Stimulated activated naive CD4-positive, alpha-beta T cell treated with Interleukin-2 at 50 U/mL for 16 hours (primary cell): ENCODE results near the gene HBE1.
"Not testable (repeated sequence)": the region's sequence is repeated elsewhere in the genome, so short reads cannot be mapped to it uniquely, and the experiment has no call there.

Source experiments
- DNase-seq: peaks from one replicate; lab custom pipeline; 2025; lab: John Stamatoyannopoulos, UW

The HBE1 gene

DNA sequence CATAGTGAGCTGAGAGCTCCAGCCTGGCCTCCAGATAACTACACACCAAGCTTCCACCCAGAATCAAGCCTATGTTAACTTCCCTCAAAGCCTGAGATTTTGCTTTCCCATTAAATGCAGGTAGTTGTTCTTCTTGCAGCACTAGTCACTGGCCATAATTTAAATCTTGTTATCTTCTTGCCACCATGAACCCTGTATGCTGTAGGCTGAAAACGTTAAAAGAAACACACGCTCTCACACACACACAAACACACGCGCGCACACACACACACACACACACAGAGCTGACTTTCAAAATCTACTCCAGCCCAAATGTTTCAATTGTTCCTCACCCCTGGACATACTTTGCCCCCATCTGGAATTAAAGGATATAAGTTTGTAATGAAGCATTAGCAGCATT lies 16.3 kb downstream of the HBE1 start:
- DNase-seq = not testable (repeated sequence)

DNA sequence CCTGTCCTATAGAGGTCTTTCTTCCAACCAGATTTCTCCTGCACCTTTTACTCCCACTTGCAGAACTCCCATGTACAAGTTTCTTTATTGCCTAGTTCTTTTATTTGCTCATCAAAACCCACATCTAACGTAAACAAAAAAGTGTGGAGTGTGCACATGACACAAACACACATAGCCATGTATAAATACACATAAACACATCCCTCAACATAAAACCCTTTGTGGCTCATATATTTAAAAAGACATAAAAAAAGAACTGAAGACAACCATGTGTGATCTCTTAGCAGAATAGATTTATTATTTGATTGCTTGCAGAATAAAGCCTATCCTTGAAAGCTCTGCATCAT lies 16.9 kb downstream of the HBE1 start:
- no peak for DNase-seq

DNA sequence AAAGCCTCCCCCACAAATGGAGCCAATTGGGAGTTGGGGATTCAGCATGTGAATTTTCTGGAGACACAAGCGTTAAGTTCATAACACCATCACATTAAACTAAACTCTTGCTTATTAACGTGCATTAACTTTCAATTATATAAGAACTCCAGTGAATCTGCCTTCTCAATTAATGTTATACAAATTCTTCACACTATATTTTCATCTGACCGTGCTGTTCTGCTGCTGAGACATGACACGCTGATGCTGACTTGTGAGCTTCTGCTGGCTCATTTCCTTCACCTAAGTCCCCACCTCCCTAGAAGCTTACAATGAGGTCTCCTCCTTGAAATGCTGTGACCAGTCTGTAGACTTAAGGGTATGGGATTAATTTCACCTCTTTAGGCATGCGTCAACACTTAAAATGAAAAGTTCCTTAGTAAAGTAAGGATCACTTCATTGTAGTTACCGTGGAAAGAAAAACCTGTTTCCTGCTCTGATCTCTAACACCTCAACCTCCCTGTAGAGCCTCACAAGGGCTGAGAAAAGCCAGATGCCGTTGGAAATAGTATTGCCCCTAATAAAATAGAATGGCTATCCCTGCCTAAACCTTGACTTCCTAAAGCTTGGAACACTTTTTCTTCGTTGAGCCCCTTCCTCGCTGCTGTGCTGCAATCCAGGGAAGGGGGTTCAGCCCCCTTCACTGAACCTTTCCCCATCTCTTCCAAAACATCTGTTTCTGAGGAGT lies 17.4 kb downstream of the HBE1 start:
- no peak for DNase-seq

DNA sequence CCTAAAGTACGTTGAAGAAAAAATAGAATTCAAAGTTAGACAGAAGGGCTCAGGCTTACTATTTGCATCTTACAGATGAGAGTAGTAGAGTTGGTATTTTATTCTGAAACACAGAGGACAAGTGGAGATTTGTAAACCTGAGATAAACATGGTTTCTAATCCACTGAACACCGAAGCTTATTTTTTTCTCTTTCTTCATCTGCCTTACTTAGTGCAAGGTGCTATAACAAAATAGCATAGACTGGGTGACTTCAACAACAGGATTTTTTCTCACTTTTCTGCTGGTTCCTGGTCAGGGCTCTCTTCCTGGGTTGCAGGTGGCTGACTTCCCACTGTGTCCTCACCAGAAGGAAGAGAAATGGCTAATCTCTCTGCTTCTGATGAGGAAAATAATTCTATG lies 18.0 kb downstream of the HBE1 start:
- no peak for DNase-seq

DNA sequence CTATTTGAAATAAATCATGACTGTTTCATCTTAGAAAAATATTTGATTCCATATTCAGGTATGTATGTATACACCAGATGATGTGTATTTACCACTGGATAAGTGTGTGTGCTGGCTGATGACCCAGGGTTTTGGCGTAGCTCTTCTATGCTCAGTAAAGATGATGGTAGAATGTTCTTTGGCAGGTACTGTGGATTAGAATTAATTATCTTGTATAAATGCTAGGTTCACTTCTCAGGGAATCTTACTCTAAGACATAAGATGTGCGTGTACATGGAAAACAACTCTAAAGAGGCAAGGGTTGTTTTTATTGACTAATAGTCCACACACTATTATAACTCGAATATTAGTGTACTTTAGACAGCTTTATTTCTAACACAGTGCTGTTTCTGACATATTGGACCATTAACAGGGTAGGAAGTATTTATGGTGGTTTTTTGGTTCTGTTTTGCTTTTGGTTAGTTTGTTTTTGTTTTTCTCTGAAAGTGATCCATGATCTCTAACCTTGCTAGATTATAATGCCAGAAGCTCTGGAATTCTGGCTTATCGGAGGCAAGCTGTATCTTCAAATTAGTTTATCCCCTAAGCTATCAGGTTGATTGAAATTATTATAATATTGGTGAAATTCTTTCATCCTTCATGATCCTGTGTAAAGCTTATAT lies 19.1 kb downstream of the HBE1 start:
- no peak for DNase-seq

DNA sequence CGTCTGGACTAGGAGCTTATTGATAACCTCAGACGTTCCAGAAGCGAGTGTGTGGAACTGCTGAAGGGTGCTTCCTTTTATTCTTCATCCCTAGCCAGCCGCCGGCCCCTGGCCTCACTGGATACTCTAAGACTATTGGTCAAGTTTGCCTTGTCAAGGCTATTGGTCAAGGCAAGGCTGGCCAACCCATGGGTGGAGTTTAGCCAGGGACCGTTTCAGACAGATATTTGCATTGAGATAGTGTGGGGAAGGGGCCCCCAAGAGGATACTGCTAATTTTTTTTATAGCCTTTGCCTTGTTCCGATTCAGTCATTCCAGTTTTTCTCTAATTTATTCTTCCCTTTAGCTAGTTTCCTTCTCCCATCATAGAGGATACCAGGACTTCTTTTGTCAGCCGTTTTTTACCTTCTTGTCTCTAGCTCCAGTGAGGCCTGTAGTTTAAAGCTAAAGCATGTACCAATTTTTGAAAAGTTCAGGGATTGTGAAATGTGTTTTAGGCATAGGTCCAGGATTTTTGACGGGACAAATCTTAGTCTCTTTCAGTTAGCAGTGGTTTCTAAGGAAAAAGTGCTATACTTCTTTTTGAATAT lies 19.8 kb downstream of the HBE1 start, which contains the start of gene HBG1:
TSS of gene HBG1 (minus strand) at position 51 of the 590 bp plus-strand sequence. CDS start 53 bp downstream, outside the sequence.
- not testable (repeated sequence) for DNase-seq

DNA sequence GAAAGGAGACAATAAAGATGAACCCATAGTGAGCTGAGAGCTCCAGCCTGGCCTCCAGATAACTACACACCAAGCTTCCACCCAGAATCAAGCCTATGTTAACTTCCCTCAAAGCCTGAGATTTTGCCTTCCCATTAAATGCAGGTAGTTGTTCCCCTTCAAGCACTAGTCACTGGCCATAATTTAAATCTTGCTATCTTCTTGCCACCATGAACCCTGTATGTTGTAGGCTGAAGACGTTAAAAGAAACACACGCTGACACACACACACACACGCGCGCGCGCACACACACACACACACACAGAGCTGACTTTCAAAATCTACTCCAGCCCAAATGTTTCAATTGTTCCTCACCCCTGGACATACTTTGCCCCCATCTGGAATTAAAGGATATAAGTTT lies 21.2 kb downstream of the HBE1 start:
- not testable (repeated sequence) for DNase-seq

DNA sequence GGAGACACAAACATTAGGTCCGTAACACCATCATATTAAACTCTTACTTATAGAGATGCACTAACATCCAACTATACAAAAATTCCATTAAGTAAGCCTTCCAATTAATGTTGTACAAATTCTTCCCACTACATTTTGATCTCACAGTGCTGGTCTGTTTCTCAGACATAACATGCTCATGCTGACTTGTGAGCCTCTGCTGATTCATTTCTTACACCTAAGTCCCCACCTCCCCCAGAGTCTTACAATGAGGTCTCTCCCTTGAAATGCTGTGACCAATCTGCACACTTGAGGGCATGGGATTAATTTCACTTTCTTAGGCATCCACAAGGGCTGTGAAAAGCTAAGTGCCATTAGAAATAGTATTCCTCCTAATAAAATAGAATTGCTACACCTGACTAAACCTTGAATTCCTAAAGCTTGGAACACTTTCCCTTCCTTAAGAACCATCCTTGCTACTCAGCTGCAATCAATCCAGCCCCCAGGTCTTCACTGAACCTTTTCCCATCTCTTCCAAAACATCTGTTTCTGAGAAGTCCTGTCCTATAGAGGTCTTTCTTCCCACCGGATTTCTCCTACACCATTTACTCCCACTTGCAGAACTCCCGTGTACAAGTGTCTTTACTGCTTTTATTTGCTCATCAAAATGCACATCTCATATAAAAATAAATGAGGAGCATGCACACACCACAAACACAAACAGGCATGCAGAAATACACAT lies 22.1 kb downstream of the HBE1 start:
- DNase-seq = no peak

DNA sequence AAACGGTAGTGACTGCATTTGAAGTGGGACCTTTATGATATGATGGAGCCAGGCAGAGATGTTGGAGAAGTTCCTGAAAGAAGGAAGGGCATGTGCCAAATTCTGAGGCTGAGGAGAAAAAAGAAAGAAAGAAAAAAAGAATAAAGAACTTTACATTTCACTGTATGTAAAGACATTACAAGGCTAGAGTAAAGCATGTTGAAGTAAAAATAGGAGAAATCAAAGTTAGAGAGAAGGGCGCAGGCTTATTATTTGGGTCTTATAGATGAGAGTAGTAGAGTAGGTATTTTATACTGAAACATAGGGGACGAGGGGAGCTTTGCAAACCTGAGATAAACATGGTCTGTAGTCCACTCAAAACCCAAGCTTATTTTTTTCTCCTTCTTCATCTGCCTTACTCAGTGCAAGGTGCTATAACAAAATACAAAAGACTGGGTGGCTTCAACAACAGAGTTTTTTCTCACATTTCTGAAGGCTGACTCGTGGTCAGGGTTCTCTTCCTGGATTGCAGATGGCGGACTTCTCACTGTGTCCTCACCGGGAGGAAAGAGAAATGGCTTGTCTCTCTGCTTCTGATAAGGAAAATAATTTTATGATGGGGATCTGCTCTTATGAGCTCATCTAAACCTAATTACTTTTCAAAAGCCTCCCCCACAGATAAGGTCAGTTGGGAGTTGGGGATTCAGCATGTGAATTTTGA lies 22.8 kb downstream of the HBE1 start:
- DNase-seq = no peak

DNA sequence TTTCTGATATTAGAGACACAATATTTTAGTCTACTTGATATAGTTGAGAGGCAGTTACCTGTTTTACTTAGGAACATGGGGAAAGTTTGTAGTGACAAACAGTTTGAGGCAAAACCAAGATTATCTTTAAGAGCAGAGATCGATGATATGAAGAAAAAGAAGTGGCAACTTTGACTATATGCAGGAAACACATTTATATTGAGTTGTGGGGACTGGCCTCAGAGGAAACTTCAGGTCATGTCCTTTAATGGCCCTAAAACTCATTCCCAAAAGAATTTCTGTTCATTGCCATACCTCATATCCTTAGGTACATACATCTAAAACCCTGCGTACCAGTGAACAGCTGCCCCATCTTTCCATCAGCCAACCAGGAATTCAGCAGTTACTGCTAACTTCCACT lies 24.6 kb downstream of the HBE1 start:
- no peak for DNase-seq

DNA sequence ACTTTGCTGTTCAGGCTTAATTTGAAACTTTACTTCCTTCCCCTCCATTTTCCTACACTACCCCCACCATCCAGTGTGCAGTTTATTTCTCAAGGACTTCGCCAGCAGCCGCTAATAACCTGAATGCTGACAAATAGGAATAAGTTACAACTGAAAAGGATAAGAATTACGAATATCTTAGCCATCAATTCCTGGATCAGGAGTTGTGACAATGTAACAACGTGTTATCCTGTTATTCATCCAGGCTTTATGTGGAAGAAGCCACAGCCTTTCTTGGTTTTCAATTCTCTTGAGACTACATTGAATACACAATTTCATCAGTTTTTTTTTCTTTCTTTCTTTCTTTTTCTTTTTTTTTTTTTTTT lies 25.9 kb downstream of the HBE1 start:
- no peak for DNase-seq

DNA sequence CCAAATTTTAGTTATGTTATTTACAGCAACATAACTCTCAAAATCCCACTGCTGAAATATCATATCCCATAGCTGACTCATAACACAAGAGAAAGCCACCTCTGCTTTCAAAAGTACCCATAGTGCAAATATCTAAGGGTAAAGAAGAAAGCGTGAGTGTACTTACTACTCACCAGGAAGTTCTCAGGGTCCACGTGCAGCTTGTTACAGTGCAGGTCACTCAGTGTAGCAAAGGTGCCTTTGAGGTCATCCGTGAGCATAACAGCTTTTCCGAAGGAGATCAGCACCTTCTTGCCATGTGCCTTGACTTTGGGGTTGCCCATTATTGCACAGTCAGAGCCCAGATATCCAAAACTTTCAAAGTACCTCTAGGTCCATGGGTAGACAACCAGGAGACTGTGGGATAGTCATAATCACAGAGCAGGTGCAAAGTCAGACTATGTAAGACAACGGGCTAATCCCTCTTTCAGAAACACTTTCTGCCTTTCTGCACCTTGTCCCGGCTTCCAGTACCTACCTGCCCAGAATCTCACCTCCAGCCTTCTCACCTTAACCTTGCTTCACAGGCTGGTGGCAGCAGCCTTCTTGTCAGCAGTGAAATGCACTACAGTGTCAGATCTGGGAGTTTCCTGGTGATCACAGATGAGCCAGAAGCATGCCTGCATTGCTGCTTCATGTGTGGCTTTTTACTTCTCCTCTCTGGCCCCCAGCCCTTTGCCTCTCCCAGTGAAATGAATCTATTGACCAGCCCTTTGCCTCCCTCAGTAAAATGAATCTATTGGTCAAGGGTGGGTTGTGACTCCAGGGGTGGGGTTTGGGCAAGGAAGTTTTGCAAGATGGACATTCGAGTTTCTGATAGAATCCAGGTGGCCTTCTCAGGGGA lies 26.6 kb downstream of the HBE1 start:
- DNase-seq = no peak

DNA sequence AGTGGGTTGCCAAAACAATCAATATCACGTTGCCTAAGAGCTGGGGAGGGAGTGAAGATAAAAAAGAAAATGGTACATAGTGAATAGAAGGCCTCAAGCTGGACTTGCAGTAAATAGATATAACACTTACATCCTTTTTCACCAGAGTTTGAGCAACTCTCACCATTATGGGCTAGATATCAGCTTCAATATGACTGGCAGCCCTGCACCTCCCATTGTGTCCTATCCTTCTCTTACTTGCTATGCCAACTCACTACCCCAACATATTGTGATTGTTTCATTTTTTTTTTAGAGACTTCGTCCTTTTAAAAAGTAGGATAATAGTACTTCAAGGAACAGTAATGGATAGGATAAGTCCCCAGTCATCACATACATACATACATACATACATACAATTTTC lies 27.5 kb downstream of the HBE1 start:
- no peak for DNase-seq

DNA sequence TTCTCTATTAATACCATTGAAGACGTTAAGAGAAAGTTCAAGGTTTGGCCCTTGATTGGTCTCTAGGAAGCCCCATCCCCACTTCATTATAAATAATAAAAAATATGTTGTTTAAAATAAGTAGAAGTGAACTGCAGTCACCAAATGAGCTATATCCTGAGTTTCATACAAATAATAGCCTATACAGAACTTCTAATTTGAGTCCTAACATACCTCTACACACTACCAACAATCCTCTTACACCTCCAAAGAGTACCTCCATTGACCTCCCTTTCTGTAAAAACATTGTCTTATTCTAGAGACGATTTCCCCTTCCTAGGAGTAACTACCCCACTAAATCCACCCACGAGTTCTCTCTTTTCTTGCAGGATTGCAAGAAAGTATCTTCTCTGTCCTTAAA lies 28.3 kb downstream of the HBE1 start:
- no peak for DNase-seq

DNA sequence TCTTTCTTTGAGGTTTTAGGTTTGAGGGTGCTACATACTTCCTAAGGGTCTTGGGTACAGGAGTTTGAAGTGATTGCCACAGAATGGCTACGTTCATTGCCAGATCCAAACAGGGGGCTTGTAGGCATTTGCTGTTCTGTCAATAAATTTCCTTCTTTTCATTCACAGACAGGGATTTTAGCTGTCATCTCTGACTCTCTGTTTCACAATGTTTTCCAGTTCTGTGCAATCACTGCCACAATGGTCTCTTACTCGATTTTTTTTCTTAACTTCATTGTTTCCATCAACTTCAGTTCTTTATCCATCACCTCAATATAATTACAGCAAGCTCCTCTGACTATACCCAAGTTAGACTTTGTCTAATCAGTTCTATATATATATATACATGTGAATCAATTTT lies 29.3 kb downstream of the HBE1 start:
- no peak for DNase-seq

DNA sequence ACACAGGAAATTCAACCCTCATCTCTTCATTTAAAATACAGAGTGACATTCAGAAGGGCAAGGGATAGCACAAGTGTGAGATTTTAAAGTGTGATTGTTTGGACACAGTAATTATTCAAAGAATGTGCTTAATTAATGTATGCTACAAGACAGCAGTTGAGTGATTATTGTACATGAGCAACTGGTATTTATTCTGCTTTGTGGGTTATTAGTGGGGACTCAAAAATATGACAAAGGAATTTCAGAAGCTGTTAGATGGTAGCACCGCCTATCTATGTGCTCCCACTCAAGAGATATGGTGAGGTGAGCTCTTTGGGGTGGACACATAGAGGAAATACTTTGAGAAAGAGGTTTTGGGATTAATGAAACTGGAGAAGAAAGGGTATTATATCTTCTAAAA lies 29.7 kb downstream of the HBE1 start:
- no peak for DNase-seq

DNA sequence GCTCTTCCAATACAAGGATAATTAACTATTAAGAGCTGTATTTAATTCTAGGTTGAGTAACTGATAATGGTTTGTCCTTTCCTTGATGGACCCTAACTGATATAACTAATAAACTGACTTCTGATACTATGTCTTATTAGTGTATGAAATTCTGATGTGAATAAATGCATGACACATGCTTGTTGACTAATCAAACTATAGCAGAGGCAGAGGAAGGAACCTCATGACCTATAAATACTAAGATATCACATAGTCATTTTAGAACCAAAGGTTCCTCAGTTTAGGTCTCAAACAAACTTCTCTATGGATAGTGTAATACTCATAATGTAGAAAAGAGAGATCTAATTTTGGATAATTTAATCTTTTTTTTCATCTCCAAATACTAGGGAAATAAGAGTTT lies 30.7 kb downstream of the HBE1 start:
- DNase-seq = no peak

DNA sequence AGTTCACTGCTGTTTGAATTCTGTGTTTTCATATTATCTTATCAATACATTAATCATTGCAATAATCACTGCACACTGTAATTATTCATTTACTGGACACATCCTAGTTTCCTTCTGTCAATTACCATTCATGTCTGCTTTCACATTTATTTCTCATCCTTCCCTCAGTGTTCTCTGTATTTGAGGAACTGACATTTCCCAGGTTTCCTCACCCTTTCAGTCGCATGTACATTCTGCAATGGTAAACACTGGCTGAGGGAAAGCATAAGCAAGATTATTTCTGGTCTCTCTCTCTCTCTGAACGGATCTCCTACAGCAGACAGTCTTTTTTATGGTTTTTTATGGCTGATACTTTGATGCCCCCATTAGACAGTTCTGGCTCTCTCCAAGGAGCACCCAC lies 31.3 kb downstream of the HBE1 start:
- DNase-seq = no peak

DNA sequence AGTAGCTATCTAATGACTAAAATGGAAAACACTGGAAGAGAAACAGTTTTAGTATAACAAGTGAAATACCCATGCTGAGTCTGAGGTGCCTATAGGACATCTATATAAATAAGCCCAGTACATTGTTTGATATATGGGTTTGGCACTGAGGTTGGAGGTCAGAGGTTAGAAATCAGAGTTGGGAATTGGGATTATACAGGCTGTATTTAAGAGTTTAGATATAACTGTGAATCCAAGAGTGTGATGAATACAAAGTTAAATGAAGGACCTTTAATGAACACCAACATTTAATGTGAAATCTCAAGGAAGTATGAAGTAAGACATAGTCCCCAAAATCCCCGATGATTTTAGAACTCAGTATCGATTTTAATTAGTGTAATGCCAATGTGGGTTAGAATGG lies 32.3 kb downstream of the HBE1 start:
- no peak for DNase-seq

DNA sequence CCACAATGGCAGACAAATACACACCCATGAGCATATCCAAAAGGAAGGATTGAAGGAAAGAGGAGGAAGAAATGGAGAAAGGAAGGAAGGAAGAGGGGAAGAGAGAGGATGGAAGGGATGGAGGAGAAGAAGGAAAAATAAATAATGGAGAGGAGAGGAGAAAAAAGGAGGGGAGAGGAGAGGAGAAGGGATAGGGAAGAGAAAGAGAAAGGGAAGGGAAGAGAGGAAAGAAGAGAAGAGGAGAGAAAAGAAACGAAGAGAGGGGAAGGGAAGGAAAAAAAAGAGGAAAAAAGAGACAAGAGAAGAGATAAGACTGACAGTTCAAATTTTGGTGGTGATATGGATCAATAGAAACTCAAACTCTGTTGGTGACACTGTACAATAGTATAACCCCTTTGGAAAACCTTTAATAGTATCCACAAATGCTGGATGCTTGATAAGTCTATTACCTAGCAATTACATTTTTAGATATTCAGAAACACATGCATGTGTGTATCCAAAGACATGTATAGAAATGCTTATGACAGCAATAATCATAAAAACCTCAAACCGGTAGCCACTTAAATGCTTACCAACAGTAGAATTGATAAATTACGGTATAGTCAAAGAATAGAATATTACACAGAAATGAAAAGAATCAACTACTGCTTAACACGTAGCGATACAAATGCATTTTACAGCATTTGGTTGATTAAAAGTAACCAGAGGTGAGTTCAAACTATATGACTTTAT lies 34.2 kb downstream of the HBE1 start:
- DNase-seq = no peak

DNA sequence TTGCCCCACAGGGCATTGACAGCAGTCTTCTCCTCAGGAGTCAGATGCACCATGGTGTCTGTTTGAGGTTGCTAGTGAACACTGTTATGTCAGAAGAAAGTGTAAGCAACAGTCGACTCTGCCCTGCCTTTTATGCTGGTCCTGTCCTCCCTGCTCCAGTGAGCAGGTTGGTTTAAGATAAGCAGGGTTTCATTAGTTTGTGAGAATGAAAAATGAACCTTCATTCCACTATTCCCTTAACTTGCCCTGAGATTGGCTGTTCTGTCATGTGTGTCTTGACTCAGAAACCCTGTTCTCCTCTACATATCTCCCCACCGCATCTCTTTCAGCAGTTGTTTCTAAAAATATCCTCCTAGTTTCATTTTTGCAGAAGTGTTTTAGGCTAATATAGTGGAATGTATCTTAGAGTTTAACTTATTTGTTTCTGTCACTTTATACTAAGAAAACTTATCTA lies 35.3 kb downstream of the HBE1 start, which contains the start of gene HBD:
TSS of gene HBD (minus strand) at position 103 of the 454 bp plus-strand sequence. CDS start at position 53, 50 bp downstream.
- no peak for DNase-seq
